K562 (cell line): Measurements from ENCODE around the gene SLC25A17. TPM values are rescaled to one million over a fixed set of nuclear protein-coding genes. Genes with fewer than 3 reads are reported as not detected.

Experiments used
- ATAC-seq: fragments of 200-7000 bp; cut with Tn5 transposase; 3 replicates; pipeline ENCODE4 v1.9.1; 2020; ENCODE audit warnings: moderate library complexity
- BruUV-seq: library from RNA; stranded (reverse); fragments of 400-500 nt; replicated peaks from 2 replicates; lab custom pipeline; 2021; lab: Mats Ljungman, UMichigan
- CTCF ChIA-PET: fragments of 300-600 bp; formaldehyde crosslinking; extraction: SDS; loops from one replicate; lab custom pipeline; 2021; ENCODE audit warnings: low intra/inter-chr PET ratio; lab: Yijun Ruan, JAX
- POLR2A ChIA-PET: fragments of 300-600, 350-650 bp; sonication (Branson Sonifier 250); formaldehyde crosslinking; extraction: SDS; loops from one replicate; lab custom pipeline; 2021; ENCODE audit warnings: antibody characterized with exemption, inconsistent platforms; lab: Yijun Ruan, JAX
- DNase-seq, 4 experiments: peaks; one replicate each; pipeline versions ENCODE4 v3.0.0 to v3.0.0-alpha.2; 2011 to 2018; ENCODE audit warnings: low spot score in 3 of 4, mixed read lengths in 3 of 4; ENCODE audit errors: extremely low read depth in 1 of 4
- FAIRE-seq: peaks from 2 replicates; lab custom pipeline; 2011; peaks lifted over from hg19 to GRCh38; lab: Jason Lieb, UNC
- H2AFZ ChIP-seq: 2 replicates; pipeline ENCODE4 v1.6.0; 2011; ENCODE audit warnings: low read depth, low read length, control low read depth, inconsistent platforms
- H3K27ac ChIP-seq: fragments of 200-600 bp; 3 replicates; pipeline ENCODE4 v1.8.0; 2011; ENCODE audit warnings: low read depth, mild to moderate bottlenecking, control low read depth, inconsistent platforms, low read length, moderate library complexity, mixed read lengths; ENCODE audit errors: extremely low read depth
- H3K27me3 ChIP-seq, 2 experiments: fragments of 300-600 bp in 1 of 2; 2 replicates in 1 of 2; 3 replicates in 1 of 2; pipeline versions ENCODE4 v1.6.0 to v1.8.0; 2011; ENCODE audit warnings: inconsistent platforms in 2 of 2, low read length in 2 of 2, mild to moderate bottlenecking in 1 of 2, mixed read lengths in 1 of 2, moderate library complexity in 1 of 2; ENCODE audit not compliant: control insufficient read depth in 2 of 2, insufficient read depth in 2 of 2
- H3K36me3 ChIP-seq: fragments of 300-600 bp; 3 replicates; pipeline ENCODE4 v1.8.0; 2011; ENCODE audit warnings: mild to moderate bottlenecking, low read length, inconsistent platforms; ENCODE audit not compliant: control insufficient read depth, insufficient read depth
- H3K4me1 ChIP-seq, 2 experiments: fragments of 200-600 bp in 1 of 2; replicated peaks in 1 of 2; 2 replicates in 1 of 2; 3 replicates in 1 of 2; pipeline versions ENCODE4 v1.5.1 to v1.8.0; 2011; ENCODE audit warnings: inconsistent platforms in 2 of 2, low read length in 2 of 2, mild to moderate bottlenecking in 1 of 2, mixed read lengths in 1 of 2, moderate library complexity in 1 of 2; ENCODE audit not compliant: control insufficient read depth in 2 of 2, insufficient read depth in 2 of 2
- H3K4me2 ChIP-seq: 2 replicates; pipeline ENCODE4 v1.6.1; 2011; ENCODE audit warnings: low read length, control low read depth, inconsistent platforms, mixed read lengths; ENCODE audit not compliant: insufficient read depth
- H3K4me3 ChIP-seq: fragments of 200-600 bp; sonication (generic), shearing (Covaris generic); 2 replicates; pipeline ENCODE4 v1.5.1; 2016; ENCODE audit warnings: control low read depth, inconsistent platforms
- H3K79me2 ChIP-seq: fragments of 200-600 bp; 3 replicates; pipeline ENCODE4 v1.8.0; 2011; ENCODE audit warnings: low read length, inconsistent platforms; ENCODE audit not compliant: control insufficient read depth, insufficient read depth
- H3K9ac ChIP-seq, 2 experiments: 2 replicates each; pipeline versions ENCODE4 v1.6.0 to v1.6.1; 2011; ENCODE audit warnings: low read depth in 2 of 2, low read length in 2 of 2, control low read depth in 1 of 2, inconsistent platforms in 1 of 2, mild to moderate bottlenecking in 1 of 2, mixed read lengths in 1 of 2; ENCODE audit not compliant: insufficient read depth in 1 of 2
- H3K9me1 ChIP-seq: one replicate; pipeline ENCODE4 v1.6.0; 2011; ENCODE audit warnings: inconsistent platforms, mild to moderate bottlenecking, low read length, moderate library complexity; ENCODE audit not compliant: control insufficient read depth, insufficient read depth
- H3K9me3 ChIP-seq: replicated peaks from 2 replicates; pipeline ENCODE4 v1.5.1; 2011; ENCODE audit warnings: low read depth, low read length, inconsistent platforms; ENCODE audit not compliant: control insufficient read depth, insufficient read depth
- H4K20me1 ChIP-seq: replicated peaks from 2 replicates; pipeline ENCODE4 v1.6.1; 2011; ENCODE audit warnings: low read length, inconsistent platforms, mixed read lengths; ENCODE audit not compliant: control insufficient read depth, insufficient read depth
- CBFA2T3 ChIP-seq: fragments of 450-650 bp; IDR thresholded peaks from 2 replicates; pipeline ENCODE4 v1.6.1; 2017
- DPF2 ChIP-seq: fragments of 450-650 bp; IDR thresholded peaks from 2 replicates; pipeline ENCODE4 v1.6.1; 2016
- EGR1 ChIP-seq: fragments of 450-650 bp; conservative IDR thresholded peaks from 2 replicates; pipeline ENCODE4 v1.6.1; 2017; ENCODE audit warnings: mild to moderate bottlenecking
- HDAC8 ChIP-seq: fragments of 450-650 bp; IDR thresholded peaks from 2 replicates; pipeline ENCODE4 v1.6.1; 2016; ENCODE audit warnings: mild to moderate bottlenecking, missing genetic modification characterization, moderate library complexity, missing compliant biosample characterization
- HMBOX1 ChIP-seq: sonication (generic); IDR thresholded peaks from 2 replicates; pipeline ENCODE4 v1.6.1; 2016
- HMG20B ChIP-seq: fragments of 250-450 bp; sonication (Bioruptor Pico); IDR thresholded peaks from 2 replicates; pipeline ENCODE4 v1.5.0; 2021; ENCODE audit warnings: mild to moderate bottlenecking
- ZBTB7A ChIP-seq: IDR thresholded peaks from 2 replicates; pipeline ENCODE4 v1.6.1; 2011; ENCODE audit warnings: low read depth, mild to moderate bottlenecking, low read length, moderate library complexity, borderline replicate concordance; ENCODE audit not compliant: control insufficient read depth
- ZNF121 ChIP-seq: sonication (generic); formaldehyde crosslinking; conservative IDR thresholded peaks from 2 replicates; pipeline ENCODE4 v1.8.0; 2022; ENCODE audit warnings: missing genetic modification reagents
- WGBS: fragments of 100-300 bp; shearing (Covaris generic); methylation state at CpG from one replicate; pipeline ENCODE4 v1.1.6; 2016; ENCODE audit warnings: low coverage, mixed read lengths; ENCODE audit not compliant: insufficient coverage; ENCODE audit errors: missing lambda C conversion rate; 5-methylcytosine and 5-hydroxymethylcytosine counted together
- in situ Hi-C: fragments of 300-500 bp; cut with MboI; formaldehyde crosslinking; loops from 4 replicates; pipeline ENCODE4 v1.15.0; 2018; ENCODE audit warnings: inconsistent platforms, mixed read lengths
- intact Hi-C: fragments of 100-400 bp; cut with micrococcal nuclease; formaldehyde crosslinking; loops from 2 replicates; pipeline ENCODE4 v1.14.2; 2022
- polyA plus RNA-seq, 8 experiments: library from polyadenylated mRNA; depleted of rRNA in 4 of 8; stranded (reverse) in 5 of 8; unstranded in 3 of 8; fragments of >200 nt; fragmentation: Nextera tagmentation in 2 of 8; fragmentation: Illumina TruSeq in 1 of 8; extraction: Ambion mirVana in 2 of 8; extraction: Trizol in 1 of 8; gene quantifications; 2 replicates each; pipeline versions ENCODE4 v1.2.1 to v1.2.3, GENCODE V29; 2011 to 2014; ENCODE audit warnings: inconsistent platforms in 1 of 8, missing spikeins in 1 of 8
- total RNA-seq, 7 experiments: library from RNA; depleted of rRNA in 6 of 7; stranded (reverse); fragments of >200 nt in 6 of 7; fragmentation: Illumina TruSeq in 2 of 7; extraction: Trizol in 2 of 7; gene quantifications; 2 replicates each; pipeline versions ENCODE4 v1.2.1 to v1.2.3, GENCODE V29; 2011 to 2021; ENCODE audit warnings: low replicate concordance in 1 of 7

Gene SLC25A17
- total and polyA plus RNA-seq, 9 of the 15 experiments (the other 6 are each of a cell fraction or from before 2014, with no cell fraction given) = 32.6 to 136 (median 56.2) TPM

- no peaks in the 10 kb centered on the region for H3K79me2 ChIP-seq
- no peaks in the 10 kb centered on the region for H4K20me1 ChIP-seq
- DNase-seq (peak in 1 of 4 experiments; percentile 41), FAIRE-seq (no peak), ATAC-seq (peak; percentile 52; the same call in 2 of the 3 replicates)
- no peak overlapping the region for H3K4me2 ChIP-seq
- WGBS = 38% methylated on average over 4 of the region's 9 CpGs
- H3K4me1 ChIP-seq = peaks cover 6% of the 10 kb centered on the region in 2 experiments; a peak in 3 of 5 replicates
- 0 out of 2 replicates have a peak overlapping the region, but pooled peaks have one; percentile 55 for H2AFZ ChIP-seq
- H3K27ac ChIP-seq = no peak overlapping the region
- ChIA-PET CTCF (no interaction called here), POLR2A (no interaction called here)
- no peak overlapping the region for H3K9ac ChIP-seq
- no TSS peak for BruUV-seq
- H3K27me3 ChIP-seq = peaks cover 0 to 3% of the 10 kb centered on the region in 2 experiments; a peak in 1 of 5 replicates
- no peaks in the 10 kb centered on the region for H3K36me3 ChIP-seq
- H3K4me3 ChIP-seq = no peak overlapping the region
- intact Hi-C loops = no loop called here
- peaks cover 5% of the 10 kb centered on the region for H3K9me3 ChIP-seq
- TF ChIP-seq HMBOX1 = peak; percentile 46; the same call in 1 of the 2 replicates
- no peak for TF ChIP-seq HDAC8 (tag)
- TF ChIP-seq ZNF121 (CRISPR knock-in tag) = no peak
- TF ChIP-seq EGR1 = peak; percentile 71
- TF ChIP-seq HMG20B (CRISPR knock-in tag) = no peak
- TF ChIP-seq DPF2 = peak; percentile 46
- no peak for TF ChIP-seq ZBTB7A
- peak; percentile 30; the same call in 1 of the 2 replicates for TF ChIP-seq CBFA2T3
- TF ChIP-seq, all 486 proteins: peak for 4
- in situ Hi-C loops = no loop called here
- no peaks in the 10 kb centered on the region for H3K9me1 ChIP-seq
These were observed 75.4 kb downstream of the SLC25A17 start for GRCh38 chr22:40743768-40744167.
